NB4 (cell line): Measurements from ENCODE around the gene INPP5D.

ENCODE experiments used
- MAX ChIP-seq: IDR thresholded peaks from 2 replicates; pipeline ENCODE4 v1.6.1; 2011; ENCODE audit warnings: low read depth, low read length
- TF ChIP-seq, protein P1 (sequence below): IDR thresholded peaks from one replicate; pipeline ENCODE4 v1.5.1; 2012; ENCODE audit warnings: low read depth, low read length

- TF ChIP-seq, protein P1, sequence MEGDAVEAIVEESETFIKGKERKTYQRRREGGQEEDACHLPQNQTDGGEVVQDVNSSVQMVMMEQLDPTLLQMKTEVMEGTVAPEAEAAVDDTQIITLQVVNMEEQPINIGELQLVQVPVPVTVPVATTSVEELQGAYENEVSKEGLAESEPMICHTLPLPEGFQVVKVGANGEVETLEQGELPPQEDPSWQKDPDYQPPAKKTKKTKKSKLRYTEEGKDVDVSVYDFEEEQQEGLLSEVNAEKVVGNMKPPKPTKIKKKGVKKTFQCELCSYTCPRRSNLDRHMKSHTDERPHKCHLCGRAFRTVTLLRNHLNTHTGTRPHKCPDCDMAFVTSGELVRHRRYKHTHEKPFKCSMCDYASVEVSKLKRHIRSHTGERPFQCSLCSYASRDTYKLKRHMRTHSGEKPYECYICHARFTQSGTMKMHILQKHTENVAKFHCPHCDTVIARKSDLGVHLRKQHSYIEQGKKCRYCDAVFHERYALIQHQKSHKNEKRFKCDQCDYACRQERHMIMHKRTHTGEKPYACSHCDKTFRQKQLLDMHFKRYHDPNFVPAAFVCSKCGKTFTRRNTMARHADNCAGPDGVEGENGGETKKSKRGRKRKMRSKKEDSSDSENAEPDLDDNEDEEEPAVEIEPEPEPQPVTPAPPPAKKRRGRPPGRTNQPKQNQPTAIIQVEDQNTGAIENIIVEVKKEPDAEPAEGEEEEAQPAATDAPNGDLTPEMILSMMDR, result peak; percentile 15
- TF ChIP-seq MAX, result no peak
These were observed 3.3 kb downstream of the INPP5D start for GRCh38 chr2:233063269-233063975.
